Thyroid gland (tissue), 4 donors: Measurements from ENCODE around the gene IFNLR1.

Source experiments
- CTCF ChIP-seq, 6 experiments: fragments of 200-600 bp in 3 of 6; fragments of 450-650 bp in 3 of 6; sonication (generic) in 3 of 6; IDR thresholded peaks; one replicate each; pipeline ENCODE4 v1.5.1; 2016 to 2019; ENCODE audit warnings: antibody characterized with exemption in 6 of 6, mild to moderate bottlenecking in 2 of 6, inconsistent platforms in 1 of 6, moderate library complexity in 1 of 6
- POLR2A ChIP-seq, 2 donors: fragments of 450-650 bp; IDR thresholded peaks; one replicate each; pipeline ENCODE4 v1.6.1; 2017; ENCODE audit warnings: antibody characterized with exemption in 2 of 2, mild to moderate bottlenecking in 2 of 2, moderate library complexity in 1 of 2

- TF ChIP-seq CTCF (IDR thresholded peaks at IDR 0.05) (no peak), POLR2A (IDR thresholded peaks at IDR 0.05) (no peak)
Observed at GRCh38 chr1:24138476-24139221, 48.4 kb downstream of the IFNLR1 start.
